Suppressor macrophage treated with lipopolysaccharide for 1 hour (primary cell): ENCODE results near the gene DDRGK1.

Source experiments
- DNase-seq, 3 donors: peaks; one replicate each; pipeline ENCODE4 v3.0.0-alpha.2; 2020 to 2022

The DDRGK1 gene

DNA sequence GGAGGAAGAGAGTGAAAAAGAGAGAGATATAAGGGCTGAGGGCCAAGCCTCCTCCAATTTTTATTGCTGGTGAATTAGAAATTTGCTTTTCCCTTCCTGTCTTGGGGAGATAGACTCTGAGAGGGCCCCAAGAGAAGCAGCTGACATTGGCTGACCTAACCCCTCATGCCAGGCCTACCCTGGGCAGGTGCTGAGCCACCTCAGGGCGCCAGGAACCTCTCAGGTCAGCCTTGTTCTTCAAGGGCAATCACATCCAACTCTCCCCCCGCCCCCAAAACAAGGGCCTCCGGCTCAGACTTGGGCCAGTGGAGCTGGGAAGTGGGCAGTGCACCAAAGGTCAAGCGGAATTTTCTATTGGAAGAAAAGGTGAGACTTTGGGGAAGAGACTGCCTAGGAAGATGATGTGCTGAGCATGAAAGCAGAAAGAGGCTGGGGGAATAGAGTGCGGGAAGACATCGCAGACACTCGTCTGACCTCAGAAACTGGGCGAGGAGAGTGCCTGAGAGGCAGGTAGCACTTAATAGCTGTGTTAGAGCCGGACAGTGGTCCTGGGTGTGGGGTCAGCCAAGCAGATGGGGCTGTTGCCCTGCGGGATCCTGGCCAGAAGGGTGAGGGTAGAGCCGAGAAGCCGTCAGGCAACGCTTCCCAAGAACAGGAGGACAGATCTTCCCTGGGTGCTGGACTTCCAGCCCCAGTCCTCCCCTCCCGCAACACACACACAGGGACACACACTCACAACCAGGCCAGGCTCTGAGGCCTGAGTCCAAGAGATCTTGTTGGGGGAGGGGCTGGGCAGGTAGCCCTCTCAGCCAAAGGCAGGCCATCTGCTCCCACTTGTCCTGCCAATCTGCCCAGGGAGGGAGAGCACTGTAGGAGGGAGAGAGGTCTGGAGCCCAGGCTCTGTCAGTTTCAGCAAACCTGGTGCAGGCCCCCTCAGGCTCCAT lies 41.1 kb downstream of the DDRGK1 start:
- DNase-seq = no peak

DNA sequence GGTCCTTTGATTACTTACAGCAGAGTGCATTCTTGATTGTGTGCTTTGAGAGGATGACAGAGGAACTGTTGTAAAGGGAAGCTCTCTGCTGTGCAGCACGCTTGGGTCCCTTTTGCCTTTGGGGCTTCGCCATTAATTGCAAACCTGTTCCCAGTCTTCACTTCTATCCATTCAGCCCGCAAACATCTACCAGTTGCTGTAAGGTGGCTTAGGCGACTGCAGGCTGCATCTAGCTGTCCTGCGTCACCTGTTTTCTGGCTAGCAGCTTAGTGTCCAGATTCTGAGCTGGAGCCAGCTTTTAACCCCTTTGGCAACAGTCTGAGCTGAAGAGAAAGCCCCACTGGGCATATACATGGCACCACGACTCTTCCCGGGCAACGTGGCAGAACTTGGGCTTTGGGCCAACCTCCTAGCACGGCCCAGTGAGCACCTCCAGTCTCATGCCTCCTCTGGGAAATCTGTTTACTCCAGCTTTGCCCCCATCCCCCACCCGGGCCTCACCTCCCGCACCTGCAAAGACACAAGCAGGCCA lies 42.3 kb downstream of the DDRGK1 start:
- no peak for DNase-seq

DNA sequence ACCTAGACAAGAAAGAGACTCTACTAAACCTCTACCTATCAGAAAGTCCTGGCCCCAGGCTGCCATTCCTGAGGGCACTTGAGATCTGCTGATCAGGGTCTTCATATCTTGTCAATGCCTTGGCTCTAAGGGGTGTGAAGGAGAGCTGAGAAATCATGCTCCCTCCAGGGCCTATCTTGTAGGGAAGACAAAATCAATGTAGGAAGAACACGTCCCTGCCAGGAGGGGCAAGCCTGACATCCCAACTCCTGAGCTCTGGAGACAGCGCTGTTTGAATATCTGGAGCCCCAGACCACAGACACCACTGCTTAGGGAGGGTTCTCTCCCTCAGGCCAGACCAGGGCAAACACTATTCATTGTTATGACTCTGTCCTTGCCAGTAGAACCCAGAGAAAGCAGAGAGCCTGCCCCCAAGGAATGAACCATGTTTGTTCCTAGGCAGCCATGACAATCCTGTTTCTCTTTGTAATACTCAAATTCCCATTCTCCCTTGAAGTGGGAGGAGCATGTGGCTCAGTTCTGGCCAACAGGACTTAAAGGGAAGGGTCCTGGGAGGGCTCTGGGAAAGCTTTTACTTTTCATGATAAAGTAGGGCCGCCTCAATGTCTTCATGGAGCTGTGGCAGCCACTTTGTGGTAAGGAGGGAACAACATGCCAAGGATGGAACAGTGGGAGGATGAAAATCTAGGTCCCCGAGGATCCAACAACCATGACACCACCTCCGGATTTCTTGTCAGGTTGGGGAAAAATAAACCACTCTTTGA lies 43.0 kb downstream of the DDRGK1 start:
- no peak for DNase-seq

DNA sequence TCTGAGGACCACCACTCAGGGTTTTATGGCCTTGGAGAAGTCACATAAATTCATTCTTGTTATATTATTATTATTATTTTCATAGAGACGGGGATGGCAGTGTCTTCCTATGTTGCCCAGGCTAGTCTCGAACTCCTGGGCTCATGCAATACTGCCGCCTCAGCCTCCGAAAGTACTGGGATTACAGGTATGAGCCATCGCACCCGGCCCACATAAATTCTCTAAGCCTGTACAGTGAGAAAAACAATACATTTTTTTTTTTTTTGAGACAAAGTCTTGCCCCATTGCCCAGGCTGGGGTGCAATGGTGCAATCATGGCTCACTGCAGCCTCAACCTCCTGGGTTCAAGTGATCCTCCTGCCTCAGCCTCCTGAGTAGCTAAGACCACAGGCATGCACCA lies 44.1 kb downstream of the DDRGK1 start:
- DNase-seq = no peak

DNA sequence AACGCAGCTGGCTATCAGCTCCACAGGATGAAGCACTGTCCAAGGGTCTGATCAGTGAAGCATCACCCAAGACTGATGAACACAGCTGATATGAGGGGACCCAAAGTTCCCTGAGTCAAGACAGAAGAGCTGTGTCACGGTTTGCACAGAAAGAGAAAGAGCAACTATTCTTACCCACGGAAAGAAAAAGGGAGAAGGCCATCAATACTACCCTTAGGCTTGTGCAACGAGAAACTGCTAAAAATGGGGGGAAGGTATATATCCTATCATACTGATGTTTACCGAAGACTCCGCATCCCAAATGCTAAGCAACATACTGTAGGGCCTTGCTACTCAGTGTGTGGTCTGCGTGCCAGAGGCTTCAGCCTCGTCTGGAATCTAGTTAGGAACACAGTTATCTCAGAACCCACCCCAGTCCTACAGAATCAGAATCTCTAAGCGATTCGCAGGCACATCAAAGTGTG lies 45.5 kb downstream of the DDRGK1 start:
- DNase-seq = peak; percentile 27 to 61 (median 46)

DNA sequence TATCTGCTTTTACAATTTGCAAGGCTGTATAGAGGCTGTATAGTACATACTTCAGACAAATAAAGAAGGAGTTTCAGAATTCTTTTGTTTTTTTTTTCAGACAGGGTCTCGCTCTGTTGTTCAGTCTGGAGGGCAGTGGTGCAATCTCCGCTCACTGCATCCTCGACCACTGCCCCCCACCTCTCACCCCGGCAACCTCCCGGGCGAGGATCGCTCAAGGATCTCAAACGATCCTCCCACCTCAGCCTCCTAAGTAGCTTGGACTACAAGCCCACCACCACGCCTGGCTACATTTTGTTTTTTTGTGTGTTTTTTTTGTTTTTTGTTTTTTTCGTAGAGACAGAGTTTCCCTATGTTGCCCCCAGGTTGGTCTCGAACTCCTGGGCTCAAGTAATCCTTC lies 46.7 kb downstream of the DDRGK1 start:
- no peak for DNase-seq

DNA sequence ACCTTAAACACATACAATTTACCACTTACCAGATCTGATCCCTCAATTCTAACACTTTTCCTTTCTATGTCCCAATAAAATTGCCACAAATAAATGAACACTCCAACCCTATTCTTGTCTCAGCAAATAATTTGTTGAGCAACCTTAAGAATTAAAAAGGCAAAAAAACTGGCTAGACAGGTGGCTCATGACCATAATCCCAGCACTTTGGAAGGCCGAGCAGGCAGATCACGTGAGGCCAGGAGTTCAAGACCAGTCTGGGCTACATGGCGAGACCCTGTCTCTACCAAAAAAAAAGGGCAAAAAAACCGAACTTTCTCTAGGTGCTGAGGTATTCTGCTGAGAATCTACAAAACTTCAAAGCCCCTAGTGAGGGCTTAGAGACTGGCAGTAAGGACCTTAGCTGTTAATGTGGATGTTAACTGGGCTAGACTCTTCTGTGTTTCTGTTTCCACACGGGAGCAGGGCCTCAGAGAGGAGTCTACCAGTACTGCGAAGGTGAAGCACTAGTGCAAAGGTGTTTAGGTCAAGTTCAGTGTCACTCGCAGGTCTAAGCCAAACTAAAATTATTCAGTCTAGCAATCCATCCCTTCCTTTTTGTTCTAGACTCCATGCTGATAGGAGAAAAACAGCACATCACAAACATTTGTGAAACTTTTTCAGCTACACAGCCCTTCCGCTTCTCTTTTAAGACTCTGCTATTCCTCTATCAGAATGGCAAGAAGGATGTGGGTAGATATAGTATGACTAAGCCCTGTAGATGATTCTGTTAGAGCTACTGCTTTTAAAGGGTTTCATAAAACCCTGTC lies 47.5 kb downstream of the DDRGK1 start:
- peak; percentile 52 to 79 (median 70) for DNase-seq

DNA sequence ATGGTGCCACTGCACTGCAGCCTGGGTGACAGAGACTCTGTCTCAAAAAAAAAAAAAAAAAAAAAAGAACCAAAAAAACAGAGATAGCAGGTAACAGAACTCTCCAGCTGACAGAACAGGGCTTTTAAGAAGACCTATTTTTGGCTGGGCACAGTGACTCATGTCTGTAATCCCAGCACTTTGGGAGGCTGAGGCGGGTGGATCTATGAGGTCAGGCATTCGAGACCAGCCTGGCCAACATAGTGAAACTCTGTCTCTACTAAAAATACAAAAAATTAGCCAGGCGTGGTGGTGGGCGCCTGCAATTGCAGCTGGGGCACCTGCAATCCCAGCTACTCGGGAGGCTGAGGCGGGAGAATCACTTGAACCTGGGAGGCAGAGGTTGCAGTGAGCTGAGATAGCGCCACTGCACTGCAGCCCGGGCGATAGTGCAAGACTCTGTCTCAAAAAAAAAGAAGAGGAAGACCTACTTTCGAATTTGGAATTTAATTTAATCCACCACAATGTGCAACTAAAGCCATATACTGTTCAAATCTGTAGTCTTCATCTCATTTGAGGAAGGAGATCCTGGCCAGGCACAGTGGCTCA lies 52.3 kb downstream of the DDRGK1 start:
- DNase-seq = peak in 2 of 3 donors; percentile 15 to 24

DNA sequence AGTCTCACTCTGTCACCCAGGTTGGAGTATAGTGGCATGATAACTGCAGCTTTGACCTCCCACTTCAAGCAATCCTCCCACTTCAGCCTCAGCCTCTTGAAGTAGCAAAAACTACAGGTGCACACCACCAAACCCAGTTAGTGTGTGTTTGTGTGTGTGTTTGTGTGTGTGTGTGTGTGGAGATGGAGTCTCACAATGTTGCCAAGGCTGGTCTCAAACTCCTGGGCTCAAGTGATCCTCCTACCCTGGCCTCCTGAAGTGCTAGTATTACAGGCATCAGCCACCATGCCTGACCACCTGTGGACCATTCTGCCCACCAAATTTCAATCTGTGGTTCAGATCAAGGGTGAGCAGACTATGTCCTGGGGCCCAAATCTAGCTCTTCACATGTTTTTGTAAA lies 53.6 kb downstream of the DDRGK1 start:
- no peak for DNase-seq

DNA sequence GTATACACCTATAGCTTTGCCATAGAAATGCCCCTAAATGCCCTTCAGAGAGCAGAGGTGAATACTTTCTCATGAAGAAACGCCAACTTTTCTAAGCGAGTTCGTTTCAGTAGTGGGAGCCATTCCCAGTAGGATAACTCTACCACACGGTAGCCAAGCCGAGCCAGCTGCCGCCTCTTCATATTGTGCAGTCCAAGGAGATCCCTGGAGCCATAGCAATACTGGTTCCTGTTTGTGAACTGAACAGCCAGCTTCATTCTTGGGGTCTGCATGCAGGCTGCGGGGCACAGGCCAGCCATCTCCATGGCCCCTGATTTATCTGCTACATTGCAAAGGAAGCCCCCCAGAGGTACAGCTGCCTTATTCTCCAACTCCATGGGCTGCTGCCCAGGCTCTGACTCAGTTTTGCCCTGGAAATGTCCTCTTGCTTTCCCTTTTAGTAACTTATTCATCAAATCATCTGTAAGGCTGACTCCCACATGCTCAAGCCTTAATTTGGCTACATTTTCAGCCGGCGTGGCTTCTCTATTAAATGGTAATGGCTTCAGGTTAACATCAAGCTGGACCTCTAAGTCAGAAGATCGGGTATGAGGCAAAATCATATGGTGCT lies 57.6 kb downstream of the DDRGK1 start:
- DNase-seq = no peak

DNA sequence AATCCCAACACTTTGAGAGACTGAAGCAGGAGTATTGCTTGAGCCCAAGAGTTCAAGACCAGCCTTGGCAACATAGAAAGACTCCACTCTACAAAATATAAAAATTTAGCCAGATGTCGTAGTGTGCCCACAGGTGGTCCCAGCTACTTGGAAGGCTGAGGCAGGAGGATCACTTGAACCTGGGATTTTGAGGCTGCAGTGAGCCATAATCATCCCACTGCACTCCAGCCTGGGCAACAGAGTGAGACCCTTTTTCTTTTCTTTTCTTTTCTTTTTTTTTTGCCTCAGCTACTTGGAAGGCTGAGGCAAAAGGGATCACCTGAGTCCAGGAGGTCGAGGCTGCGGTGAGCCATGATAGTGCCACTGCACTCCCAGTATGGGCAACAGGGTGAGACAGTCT lies 62.7 kb downstream of the DDRGK1 start:
- no peak for DNase-seq
